Natural killer cell treated with Interleukin-12 subunit alpha and Interleukin-12 subunit beta and Interleukin-15 and Interleukin-18, amount 100 ng/mL, for 72 hours (primary cell): ENCODE measurements around the gene C2CD3. TPM values are rescaled to one million over a fixed set of nuclear protein-coding genes. Genes with fewer than 3 reads are reported as not detected.
A peak's percentile ranks its signal among the peaks of the same experiment; 100 is the strongest.
"Not testable (repeated sequence)": the region's sequence is repeated elsewhere in the genome, so short reads cannot be mapped to it uniquely, and the experiment has no call there.

ENCODE experiments used
- ATAC-seq, 2 donors: fragments of 150-1000 bp; cut with Tn5 transposase in 1 of 2; sonication (Bioruptor Pico), chemical (Tn5 transposase) in 1 of 2; 2 replicates each; pipeline ENCODE4 v1.10.0; 2021
- DNase-seq: peaks from one replicate; pipeline ENCODE4 v3.0.0; 2022; ENCODE audit warnings: low spot score
- H3K27ac Mint-ChIP-seq, 2 donors: 1 replicate in 1 of 2; 2 replicates in 1 of 2; pipeline ENCODE4 v1.8.0; 2022; ENCODE audit warnings: mixed read lengths in 2 of 2, mild to moderate bottlenecking in 1 of 2, moderate library complexity in 1 of 2
- H3K27me3 Mint-ChIP-seq, 2 donors: 1 replicate in 1 of 2; 2 replicates in 1 of 2; pipeline ENCODE4 v1.8.0; 2022; ENCODE audit warnings: mixed read lengths in 2 of 2
- H3K36me3 Mint-ChIP-seq: one replicate; pipeline ENCODE4 v1.8.0; 2022; ENCODE audit warnings: mixed read lengths
- H3K4me1 Mint-ChIP-seq, 2 donors: 1 replicate in 1 of 2; 2 replicates in 1 of 2; pipeline ENCODE4 v1.8.0; 2022; ENCODE audit warnings: low read depth in 2 of 2, mixed read lengths in 2 of 2, mild to moderate bottlenecking in 1 of 2
- H3K4me3 Mint-ChIP-seq: one replicate; pipeline ENCODE4 v1.8.0; 2022; ENCODE audit warnings: mixed read lengths
- H3K9me3 Mint-ChIP-seq: 2 replicates; pipeline ENCODE4 v1.8.0; 2022; ENCODE audit warnings: mixed read lengths
- total RNA-seq, 2 donors: library from RNA; stranded (reverse); gene quantifications; one replicate each; pipeline ENCODE4 v1.2.3, GENCODE V29; 2022

C2CD3 gene
- total RNA-seq, 2 donors from 2014 or later, result 49.1 to 76.7 TPM

DNA sequence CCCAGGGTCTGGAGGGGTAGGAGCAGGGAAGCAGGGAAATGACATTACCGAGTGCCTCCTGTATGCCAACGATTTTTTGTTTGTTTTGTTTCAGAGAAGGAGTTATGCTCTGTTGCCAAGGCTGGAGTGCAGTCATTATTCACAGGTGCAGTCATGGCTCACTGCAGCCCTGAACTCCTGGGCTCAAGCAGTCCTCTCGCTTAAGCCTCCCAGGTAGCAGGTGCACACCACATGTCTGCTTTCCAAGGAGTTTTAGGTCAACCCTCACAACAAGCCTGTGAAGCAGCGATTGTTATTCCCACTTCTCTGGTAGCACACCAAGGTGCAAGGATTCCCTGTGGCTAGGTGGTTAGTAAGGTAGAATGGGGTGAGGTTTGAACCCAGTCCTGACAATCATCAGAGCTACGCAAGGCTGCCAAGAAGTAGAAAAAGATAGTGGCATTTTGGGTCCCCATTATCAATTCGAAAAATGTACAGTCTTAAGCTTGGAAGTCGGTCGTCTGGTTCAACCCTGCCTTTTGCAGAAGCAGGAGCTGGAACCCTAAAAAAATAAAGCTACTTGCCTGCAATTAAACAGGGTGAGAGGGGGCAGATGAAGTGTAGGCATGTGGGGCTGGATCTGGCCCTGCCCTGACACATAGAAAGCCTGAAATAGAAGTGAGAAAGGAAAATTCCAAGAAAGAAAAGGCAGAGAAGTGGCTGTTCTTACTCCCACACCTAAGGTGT is 171.1 kb downstream of the C2CD3 start:
- Mint-ChIP-seq H3K27ac (peak overlapping the region; percentile 95 to 96), H3K9me3 (no peaks in the 10 kb centered on the region), H3K36me3 (no peaks in the 10 kb centered on the region), H3K4me3 (peak overlapping the region; percentile 40), H3K27me3 (no peaks in the 10 kb centered on the region), H3K4me1 (peaks cover 71 to 72% of the 10 kb centered on the region in 2 donors)
- DNase-seq (peak; percentile 16), ATAC-seq (peak; percentile 41 to 57)

DNA sequence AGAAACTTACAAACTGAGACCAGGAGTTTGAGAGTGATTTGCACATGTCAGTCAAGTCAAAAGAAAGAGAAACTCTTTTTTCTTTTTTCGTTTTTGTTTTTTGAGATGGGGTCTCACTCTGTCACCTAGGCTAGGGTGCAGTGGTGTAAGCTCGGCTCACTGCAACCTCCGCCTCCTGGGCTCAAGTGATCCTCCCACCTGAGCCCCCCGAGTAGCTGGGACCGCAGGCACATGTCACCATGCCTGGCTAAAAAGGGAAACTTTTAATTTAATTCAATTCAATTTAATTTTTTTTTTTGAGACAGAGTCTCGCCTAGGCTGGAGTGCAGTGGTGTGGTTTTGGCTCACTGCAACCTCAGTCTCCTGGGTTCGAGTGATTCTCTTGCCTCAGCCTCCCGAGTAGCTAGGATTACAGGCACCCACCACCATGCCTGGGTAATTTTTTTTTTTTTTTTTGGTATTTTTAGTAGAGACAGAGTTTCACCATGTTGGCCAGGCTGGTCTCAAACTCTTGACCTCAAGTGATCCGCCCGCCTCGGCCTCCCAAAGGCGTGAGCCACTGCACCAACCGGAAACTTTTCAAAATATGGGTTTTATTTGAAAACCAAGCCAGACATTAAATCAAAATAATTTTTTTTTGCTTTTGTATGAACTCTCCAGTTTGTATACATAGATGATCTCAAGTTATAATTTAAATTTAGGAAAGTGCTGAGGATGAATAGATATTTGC is 171.8 kb downstream of the C2CD3 start:
- Mint-ChIP-seq H3K4me3 (peak overlapping the region; percentile 40), H3K27ac (peak overlapping the region; percentile 95 to 96)
- no peak for ATAC-seq

DNA sequence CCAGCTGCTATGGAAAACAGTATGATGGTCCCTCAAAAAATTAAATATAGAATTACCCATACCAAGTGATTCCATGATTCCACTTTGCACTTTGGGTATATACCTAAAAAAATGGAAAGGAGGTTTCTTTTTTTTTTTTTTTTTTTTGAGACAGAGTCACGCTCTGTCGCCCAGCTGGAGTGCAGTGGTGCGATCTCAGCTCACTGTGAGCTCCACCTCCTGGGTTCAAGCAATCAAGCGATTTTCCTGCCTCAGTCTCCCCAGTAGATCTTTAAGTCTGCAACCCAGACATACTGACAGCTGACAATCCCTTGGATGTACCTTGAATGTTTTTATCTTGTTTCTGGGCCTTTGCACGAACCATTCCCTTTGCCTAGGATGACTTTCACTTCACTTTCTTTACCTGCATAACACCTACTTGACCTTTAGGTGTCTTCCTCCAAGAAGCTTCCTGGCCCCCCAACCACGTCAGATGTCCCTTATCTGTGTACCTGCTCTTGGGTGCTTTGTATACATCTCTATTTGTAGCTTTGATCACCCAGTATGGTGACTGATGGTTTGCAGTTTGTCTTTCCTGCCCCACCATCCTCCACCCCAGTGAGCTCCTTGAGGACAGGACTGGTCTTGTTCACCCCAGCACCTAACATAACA is 173.6 kb downstream of the C2CD3 start:
- ATAC-seq (no peak), DNase-seq (peak; percentile 44)
- no peaks in the 10 kb centered on the region for H3K9me3 Mint-ChIP-seq
- peak overlapping the region; percentile 95 to 96 for H3K27ac Mint-ChIP-seq
- no peaks in the 10 kb centered on the region for H3K27me3 Mint-ChIP-seq
- H3K4me1 Mint-ChIP-seq, result peaks cover 56 to 75% of the 10 kb centered on the region in 2 donors
- no peaks in the 10 kb centered on the region for H3K36me3 Mint-ChIP-seq
- peak overlapping the region; percentile 61 for H3K4me3 Mint-ChIP-seq

More for the DNA sequence above, 171.8 kb downstream of the C2CD3 start:
- Mint-ChIP-seq H3K4me1 (peaks cover 65 to 78% of the 10 kb centered on the region in 2 donors), H3K9me3 (no peaks in the 10 kb centered on the region), H3K36me3 (no peaks in the 10 kb centered on the region), H3K27me3 (no peaks in the 10 kb centered on the region)
- DNase-seq, result peak; percentile 6

DNA sequence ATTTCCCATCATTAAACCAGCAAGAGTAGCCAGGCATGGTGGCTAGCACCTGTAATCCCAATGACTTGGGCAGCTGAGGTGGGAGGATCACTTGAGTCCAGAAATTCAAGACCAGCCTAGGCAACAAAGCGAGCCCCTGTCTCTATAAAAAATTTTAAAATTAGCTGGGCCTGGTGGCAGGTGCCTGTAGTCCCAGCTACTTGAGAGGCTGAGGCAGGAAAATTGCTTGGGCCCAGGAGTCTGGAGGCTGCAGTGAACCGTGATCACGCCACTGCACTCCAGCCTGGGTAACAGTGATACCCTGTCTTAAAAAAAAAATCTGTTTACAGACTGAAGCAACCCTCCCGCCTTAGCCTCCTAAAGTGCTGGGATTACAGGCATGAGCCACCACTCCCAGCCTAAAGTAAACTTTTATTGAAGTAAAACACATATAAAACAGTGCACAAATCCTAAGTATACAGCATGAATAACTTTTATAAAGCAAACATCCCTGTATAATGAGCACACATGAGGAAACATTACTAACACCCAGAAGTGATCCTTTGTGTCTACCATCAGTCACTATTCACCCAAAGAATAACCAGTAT is 174.5 kb downstream of the C2CD3 start:
- ATAC-seq, result no peak
- Mint-ChIP-seq H3K9me3 (no peaks in the 10 kb centered on the region), H3K36me3 (no peaks in the 10 kb centered on the region), H3K4me3 (peak overlapping the region; percentile 88), H3K27me3 (no peaks in the 10 kb centered on the region), H3K4me1 (peaks cover 47 to 65% of the 10 kb centered on the region in 2 donors), H3K27ac (peak overlapping the region; percentile 96 to 98)
- peak; percentile 16 for DNase-seq

DNA sequence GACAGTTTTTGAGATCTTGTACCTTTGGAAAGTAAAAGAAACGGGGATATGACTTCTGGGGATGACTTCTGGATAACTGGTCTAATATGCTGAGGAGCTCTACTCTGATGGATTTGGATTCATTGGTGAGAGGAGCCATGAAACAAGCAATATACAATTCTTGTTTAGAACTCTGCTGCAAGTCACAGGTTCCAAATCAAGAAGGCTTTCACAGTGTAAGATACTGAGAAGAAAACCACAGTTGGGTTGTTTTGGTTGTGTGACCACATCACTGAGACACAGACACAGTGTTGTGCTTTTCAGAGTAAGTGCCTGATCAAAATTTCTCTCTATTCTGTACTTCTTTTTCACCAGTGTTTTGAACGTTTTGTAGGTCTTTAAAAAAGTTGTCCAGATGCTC is 175.1 kb downstream of the C2CD3 start:
- Mint-ChIP-seq H3K9me3 (no peaks in the 10 kb centered on the region), H3K36me3 (no peaks in the 10 kb centered on the region), H3K4me1 (peaks cover 42 to 60% of the 10 kb centered on the region in 2 donors), H3K27ac (peak overlapping the region; percentile 96 to 98), H3K27me3 (no peaks in the 10 kb centered on the region), H3K4me3 (peak overlapping the region; percentile 88)
- DNase-seq, result no peak
- peak; percentile 58 to 81 for ATAC-seq

DNA sequence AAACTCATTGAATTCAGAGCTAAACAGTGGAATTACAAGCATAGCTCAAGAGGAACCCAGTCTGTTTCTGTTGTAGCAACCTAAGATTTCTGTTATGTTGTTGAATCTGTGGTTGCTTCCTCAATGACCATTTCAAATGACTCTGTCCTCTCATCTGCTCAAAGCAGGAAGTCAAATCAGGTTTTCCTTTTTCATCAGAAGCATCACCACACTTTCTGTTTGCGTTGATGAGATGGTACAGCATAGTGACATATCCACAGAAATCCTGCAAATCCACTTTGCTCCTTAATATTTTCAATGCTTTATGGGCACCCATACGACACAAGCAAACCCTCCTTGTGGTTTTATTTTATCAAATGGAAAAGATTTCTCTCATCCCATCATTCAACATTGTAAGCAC is 175.6 kb downstream of the C2CD3 start:
- DNase-seq (no peak), ATAC-seq (peak; percentile 74 to 84)
- H3K36me3 Mint-ChIP-seq, result no peaks in the 10 kb centered on the region
- H3K4me1 Mint-ChIP-seq, result peaks cover 38 to 55% of the 10 kb centered on the region in 2 donors
- no peaks in the 10 kb centered on the region for H3K9me3 Mint-ChIP-seq
- peak overlapping the region; percentile 88 for H3K4me3 Mint-ChIP-seq
- H3K27me3 Mint-ChIP-seq, result no peaks in the 10 kb centered on the region
- H3K27ac Mint-ChIP-seq, result peak overlapping the region; percentile 96 to 98

DNA sequence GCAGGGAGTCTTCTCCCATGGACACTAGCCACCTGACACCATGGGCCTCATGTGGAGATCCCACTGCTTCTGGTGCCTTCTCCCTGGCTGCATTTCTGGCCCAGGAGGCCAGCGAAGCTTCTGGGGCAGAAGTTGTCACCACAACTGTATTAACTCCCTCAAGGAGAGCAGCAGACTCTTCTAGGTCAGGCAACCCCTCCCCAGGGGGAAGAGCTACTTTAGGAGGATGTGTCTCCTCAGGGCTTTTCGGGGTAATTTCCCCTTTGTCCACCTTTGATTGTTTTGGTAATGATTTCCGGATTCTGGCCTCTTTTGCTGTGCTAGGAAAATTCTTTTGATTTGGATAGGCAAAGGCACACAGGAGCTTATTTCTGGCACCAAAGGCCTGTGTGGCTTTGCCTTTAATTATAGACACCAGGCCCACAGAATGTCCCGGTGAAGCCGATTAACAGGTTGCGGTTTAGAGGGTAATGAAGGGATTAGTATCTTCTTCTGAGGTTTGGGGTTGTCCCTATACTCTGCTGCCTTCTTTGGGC is 179.3 kb downstream of the C2CD3 start:
- H3K4me3 Mint-ChIP-seq, result no peak overlapping the region
- ATAC-seq (peak in 1 of 2 donors; percentile 40), DNase-seq (no peak)
- H3K9me3 Mint-ChIP-seq, result no peaks in the 10 kb centered on the region
- no peaks in the 10 kb centered on the region for H3K36me3 Mint-ChIP-seq
- H3K27ac Mint-ChIP-seq, result peak overlapping the region; percentile 73 to 75
- H3K27me3 Mint-ChIP-seq, result no peaks in the 10 kb centered on the region
- peaks cover 20 to 26% of the 10 kb centered on the region in 2 donors for H3K4me1 Mint-ChIP-seq

DNA sequence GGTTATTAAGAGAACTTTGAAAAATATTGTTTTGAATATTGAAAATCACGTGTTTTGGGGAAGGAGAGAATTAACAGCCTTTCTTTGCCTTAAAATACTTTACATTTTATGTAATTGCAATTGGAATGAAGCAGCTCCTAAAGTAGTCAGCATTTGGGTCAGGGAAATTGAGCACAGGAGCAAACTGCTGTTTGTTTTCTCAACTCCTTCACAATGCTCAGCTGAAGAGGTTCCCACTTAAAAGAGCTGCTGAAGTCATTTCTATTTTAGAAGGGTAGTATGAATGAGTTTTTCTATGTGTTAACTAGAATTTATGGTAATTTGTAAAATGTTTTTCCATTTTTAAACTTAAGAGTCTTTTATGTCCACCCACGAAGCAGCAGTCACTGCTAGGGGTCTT is 180.1 kb downstream of the C2CD3 start:
- no peak for ATAC-seq
- peaks cover 14 to 22% of the 10 kb centered on the region in 2 donors for H3K4me1 Mint-ChIP-seq
- no peaks in the 10 kb centered on the region for H3K36me3 Mint-ChIP-seq

DNA sequence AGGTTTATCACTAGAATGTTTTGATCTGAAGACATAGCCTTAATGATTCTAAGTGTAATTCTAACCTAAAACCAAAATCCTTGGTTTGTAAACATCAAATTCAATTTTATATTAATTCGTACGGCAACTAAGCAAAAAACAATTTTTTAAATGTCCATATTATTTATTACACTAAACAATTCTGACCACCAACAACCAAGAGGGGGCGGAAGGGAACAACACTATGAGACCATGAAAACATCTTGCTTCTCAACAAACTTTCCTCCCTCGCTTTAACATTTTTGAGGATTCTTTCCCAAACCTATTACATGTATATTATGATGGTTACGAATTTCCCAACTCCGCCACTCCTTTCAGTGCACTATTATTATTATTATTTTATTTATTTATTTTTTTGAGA is 181.6 kb downstream of the C2CD3 start:
- Mint-ChIP-seq H3K9me3 (no peaks in the 10 kb centered on the region), H3K27me3 (no peaks in the 10 kb centered on the region), H3K4me1 (peaks cover 5 to 8% of the 10 kb centered on the region in 2 donors), H3K4me3 (no peak overlapping the region), H3K27ac (no peak overlapping the region), H3K36me3 (no peaks in the 10 kb centered on the region)
- ATAC-seq (no peak), DNase-seq (no peak)

More for the DNA sequence above, 180.1 kb downstream of the C2CD3 start:
- H3K27me3 Mint-ChIP-seq, result no peaks in the 10 kb centered on the region
- peak overlapping the region; percentile 73 to 75 for H3K27ac Mint-ChIP-seq
- no peaks in the 10 kb centered on the region for H3K9me3 Mint-ChIP-seq
- no peak overlapping the region for H3K4me3 Mint-ChIP-seq
- DNase-seq, result no peak

DNA sequence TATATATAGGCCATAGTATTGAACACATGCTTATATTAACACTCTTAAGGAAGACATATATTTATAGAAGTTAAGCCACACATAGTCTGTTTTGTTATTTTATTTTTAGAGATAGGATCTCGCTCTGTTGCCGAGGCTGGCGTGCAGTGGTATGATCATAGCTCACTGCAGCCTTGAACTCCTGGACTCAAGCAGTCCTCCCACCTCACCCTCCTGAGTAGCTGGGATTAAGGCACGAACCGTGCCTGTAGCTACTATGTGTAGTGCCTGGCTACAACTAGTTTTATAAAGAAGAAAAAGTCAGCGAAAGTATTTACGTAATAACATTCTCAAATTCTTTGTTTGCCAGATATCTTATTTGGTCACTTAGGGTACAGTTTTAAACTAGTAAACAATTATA is 182.6 kb downstream of the C2CD3 start:
- H3K4me3 Mint-ChIP-seq, result no peak overlapping the region

DNA sequence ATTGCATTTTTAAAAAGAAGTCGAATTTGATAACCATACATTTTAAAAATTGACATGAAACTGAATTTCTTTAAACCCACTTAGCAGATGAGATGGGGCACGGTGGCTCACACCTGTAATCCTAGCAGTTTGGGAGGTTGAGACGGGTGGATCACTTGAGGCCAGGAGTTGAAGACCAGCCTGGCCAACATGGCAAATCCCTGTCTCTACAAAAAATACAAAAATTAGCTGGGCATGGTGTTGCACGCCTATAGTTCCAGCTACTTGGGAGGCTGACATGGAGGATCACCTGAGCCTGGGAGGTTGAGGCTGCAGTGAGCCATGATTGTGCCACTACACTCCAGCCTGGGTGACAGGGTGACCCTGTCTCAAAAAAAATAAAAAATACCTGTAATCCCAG is 185.1 kb downstream of the C2CD3 start:
- H3K27me3 Mint-ChIP-seq, H3K9me3 Mint-ChIP-seq, ATAC-seq, H3K4me3 Mint-ChIP-seq, DNase-seq: not testable (repeated sequence)
- peak overlapping the region in 1 of 2 donors; percentile 97 for H3K27ac Mint-ChIP-seq
- H3K4me1 Mint-ChIP-seq, result peaks cover 26% of the 10 kb centered on the region in 2 donors
- peaks cover 15% of the 10 kb centered on the region for H3K36me3 Mint-ChIP-seq

More for the DNA sequence above, 182.6 kb downstream of the C2CD3 start:
- Mint-ChIP-seq H3K9me3 (no peaks in the 10 kb centered on the region), H3K36me3 (no peaks in the 10 kb centered on the region), H3K4me1 (peaks cover 13 to 17% of the 10 kb centered on the region in 2 donors), H3K27ac (no peak overlapping the region), H3K27me3 (no peaks in the 10 kb centered on the region)
- no peak for DNase-seq
- no peak for ATAC-seq

DNA sequence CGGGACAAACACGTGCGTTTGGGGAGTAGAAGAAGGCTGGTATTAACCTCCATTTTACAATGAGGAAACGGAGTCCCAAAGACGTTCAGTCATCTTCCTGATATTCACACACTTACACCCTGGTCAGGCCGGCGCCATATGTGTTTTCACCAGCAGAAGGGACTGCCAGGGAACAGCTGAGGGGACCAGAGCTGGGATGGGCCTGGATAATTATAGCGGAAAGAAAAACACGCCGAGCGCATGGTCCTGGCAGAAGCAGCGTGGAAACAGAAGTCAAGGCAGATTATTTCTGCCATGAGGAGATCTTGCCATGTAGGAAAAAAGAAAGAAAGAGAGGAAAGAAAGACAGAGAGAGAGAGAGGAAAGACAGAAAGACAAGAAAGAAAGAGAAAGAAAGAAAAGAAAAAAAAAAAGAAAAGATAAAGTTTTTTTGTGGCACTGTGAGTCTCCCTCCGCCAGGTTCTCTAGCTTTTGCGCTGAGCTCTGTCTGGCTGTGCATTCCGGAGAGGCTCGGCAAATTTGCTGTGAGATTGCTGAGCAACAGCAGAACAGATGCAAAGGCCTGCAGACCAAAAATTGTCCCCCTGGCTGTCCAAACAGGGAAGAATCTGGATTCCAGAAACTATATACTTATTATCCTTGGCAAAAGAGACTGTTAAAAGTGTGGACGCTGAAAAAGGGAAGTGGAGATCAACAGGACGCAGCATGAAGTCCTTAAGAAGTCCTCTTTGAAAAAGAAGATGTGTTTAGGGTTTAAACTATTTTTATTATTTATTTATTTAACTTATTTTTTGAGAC is 186.9 kb downstream of the C2CD3 start:
- H3K27ac Mint-ChIP-seq, result peak overlapping the region; percentile 95 to 97
- no peaks in the 10 kb centered on the region for H3K27me3 Mint-ChIP-seq
- no peaks in the 10 kb centered on the region for H3K9me3 Mint-ChIP-seq
- H3K4me3 Mint-ChIP-seq, result peak overlapping the region; percentile 95
- ATAC-seq (no peak), DNase-seq (no peak)
- H3K36me3 Mint-ChIP-seq, result peaks cover 21% of the 10 kb centered on the region
- peaks cover 39 to 41% of the 10 kb centered on the region in 2 donors for H3K4me1 Mint-ChIP-seq
